Measurements from ENCODE around the gene ATP8A2.

The ATP8A2 gene

DNA sequence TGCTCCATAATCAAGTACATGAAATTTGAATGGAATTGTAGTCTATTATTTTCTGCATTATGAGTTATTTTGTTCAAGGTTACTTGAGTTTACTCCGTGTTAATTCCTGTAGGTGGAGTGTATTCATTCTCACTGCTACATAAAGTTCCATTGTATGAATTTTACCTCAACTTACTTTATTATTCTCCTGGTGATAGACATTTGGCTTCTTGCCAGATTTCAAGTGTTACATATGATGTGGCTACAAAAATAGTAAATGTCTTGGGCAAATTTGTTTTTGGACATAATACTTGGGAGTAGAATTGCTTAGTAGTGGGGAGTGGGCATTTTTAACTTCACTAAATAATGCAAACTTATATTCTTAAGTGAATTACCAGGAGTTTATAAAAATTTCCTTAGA lies 351.1 kb downstream of the ATP8A2 start:
- DNase-seq (ENCODE audit: low spot score) = no peak
- TF ChIP-seq, protein P1, sequence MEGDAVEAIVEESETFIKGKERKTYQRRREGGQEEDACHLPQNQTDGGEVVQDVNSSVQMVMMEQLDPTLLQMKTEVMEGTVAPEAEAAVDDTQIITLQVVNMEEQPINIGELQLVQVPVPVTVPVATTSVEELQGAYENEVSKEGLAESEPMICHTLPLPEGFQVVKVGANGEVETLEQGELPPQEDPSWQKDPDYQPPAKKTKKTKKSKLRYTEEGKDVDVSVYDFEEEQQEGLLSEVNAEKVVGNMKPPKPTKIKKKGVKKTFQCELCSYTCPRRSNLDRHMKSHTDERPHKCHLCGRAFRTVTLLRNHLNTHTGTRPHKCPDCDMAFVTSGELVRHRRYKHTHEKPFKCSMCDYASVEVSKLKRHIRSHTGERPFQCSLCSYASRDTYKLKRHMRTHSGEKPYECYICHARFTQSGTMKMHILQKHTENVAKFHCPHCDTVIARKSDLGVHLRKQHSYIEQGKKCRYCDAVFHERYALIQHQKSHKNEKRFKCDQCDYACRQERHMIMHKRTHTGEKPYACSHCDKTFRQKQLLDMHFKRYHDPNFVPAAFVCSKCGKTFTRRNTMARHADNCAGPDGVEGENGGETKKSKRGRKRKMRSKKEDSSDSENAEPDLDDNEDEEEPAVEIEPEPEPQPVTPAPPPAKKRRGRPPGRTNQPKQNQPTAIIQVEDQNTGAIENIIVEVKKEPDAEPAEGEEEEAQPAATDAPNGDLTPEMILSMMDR (IDR thresholded peaks at IDR 0.05; ENCODE audit: borderline replicate concordance, control extremely low read depth, extremely low read depth, insufficient read depth, missing control alignments) = no peak
- in situ Hi-C loops (cut with MboI; ENCODE audit: low sequenced_read_pairs, unreplicated experiment) = no loop called here

DNA sequence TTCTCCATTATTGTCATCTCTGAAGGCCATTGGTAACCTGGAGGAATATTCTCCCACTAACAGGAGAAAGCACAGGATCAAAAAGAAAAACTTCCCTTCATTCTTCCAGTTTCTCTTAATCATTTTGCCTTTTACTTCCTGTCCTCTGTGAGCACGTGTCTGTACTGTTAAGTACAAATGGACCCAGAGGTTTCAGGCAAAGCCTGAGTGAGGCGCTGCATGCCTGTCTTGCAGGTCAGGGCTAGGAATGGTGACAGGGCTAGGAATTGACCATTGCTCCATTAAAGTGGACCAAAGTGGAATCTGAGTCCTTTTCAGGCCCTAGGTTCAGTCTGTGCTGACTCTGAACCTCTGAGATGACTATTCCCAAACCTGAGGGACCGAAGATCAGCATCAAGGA lies 353.3 kb downstream of the ATP8A2 start:
- in situ Hi-C loops (cut with MboI; ENCODE audit: low sequenced_read_pairs, unreplicated experiment) = no loop called here
- TF ChIP-seq, protein P1 (IDR thresholded peaks at IDR 0.05; ENCODE audit: borderline replicate concordance, control extremely low read depth, extremely low read depth, insufficient read depth, missing control alignments) = no peak
- DNase-seq (ENCODE audit: low spot score) = no peak

DNA sequence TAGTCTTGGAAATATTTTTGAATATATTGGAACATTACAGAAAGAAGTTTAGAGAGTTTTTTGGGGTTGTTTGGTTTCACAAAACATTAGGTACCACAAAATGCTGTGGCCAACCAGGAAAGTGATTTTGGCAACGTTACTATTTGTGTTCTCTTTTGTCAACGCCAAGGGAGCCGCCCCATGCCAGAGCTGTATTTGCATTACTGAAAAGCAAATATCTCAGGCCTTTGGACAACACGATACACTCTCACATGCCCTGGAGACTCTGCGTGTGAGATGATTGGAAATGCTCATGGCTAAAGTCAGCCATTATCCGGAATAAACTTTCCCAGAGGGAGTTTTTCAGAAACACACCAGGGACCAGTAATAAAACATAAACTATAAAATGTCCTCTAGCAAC lies 355.5 kb downstream of the ATP8A2 start:
- in situ Hi-C loops (cut with MboI; ENCODE audit: low sequenced_read_pairs, unreplicated experiment) = no loop called here
- no peak for DNase-seq (ENCODE audit: low spot score)
- TF ChIP-seq, protein P1 (IDR thresholded peaks at IDR 0.05; ENCODE audit: borderline replicate concordance, control extremely low read depth, extremely low read depth, insufficient read depth, missing control alignments) = no peak

DNA sequence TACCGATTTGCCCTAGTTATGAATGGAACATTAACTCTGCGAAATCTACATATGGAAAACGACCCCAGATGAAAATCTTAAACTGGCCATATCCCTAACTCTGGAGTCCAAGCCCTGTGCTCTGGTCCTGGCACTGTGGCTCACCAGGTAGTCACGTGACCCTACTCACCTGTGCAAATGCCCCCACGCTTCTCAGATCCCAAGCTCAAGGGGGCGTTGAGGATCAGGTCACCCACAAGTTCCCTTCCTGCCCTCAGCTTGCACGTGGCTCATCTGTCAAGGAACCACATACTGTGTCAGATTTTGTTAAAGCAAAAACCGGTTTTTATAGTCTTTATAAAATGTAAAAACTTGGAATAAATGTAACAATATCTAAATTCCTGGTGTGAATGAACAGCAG lies 356.0 kb downstream of the ATP8A2 start:
- TF ChIP-seq, protein P1 (IDR thresholded peaks at IDR 0.05; ENCODE audit: borderline replicate concordance, control extremely low read depth, extremely low read depth, insufficient read depth, missing control alignments) = no peak
- in situ Hi-C loops (cut with MboI; ENCODE audit: low sequenced_read_pairs, unreplicated experiment) = no loop called here
- DNase-seq (ENCODE audit: low spot score) = no peak

DNA sequence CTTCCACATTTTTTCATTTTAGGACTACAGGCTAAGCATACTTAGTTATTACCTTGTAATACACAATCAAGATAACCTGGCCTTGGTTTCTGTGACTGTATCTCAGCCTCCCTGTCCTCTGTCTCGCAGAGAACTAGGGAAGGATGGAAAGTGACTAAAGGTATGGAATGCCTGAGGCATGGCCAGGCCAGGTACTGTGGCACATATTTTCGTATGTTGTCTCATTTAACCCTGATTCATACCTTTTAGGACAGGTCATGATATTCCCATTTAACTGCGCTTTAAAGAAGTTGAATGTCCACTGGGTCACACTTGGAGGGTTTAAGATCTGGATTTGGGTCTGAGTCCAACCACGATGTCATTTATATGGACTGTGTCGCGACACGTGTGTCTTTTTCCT lies 357.4 kb downstream of the ATP8A2 start:
- in situ Hi-C loops (cut with MboI; ENCODE audit: low sequenced_read_pairs, unreplicated experiment) = no loop called here
- DNase-seq (ENCODE audit: low spot score) = no peak
- TF ChIP-seq, protein P1 (IDR thresholded peaks at IDR 0.05; ENCODE audit: borderline replicate concordance, control extremely low read depth, extremely low read depth, insufficient read depth, missing control alignments) = no peak

DNA sequence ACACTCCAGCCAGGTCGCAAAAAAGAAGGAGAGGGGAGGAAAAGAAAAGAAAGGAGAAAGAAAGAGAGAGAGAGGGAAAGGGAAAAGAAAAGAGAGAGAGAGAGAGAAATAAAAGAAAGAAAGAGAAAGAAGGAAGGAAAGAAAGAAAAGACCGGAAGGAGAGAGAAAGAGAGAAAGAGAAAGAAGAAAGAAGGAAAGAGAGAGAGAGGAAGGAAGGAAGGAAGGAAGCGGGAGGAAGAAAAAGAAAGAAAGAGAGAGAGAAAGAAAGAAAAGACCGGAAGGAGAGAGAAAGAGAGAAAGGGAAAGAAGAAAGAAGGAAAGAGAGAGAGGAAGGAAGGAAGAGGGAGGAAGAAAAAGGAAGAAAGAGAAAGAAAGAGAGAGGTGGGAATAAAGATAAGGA lies 359.3 kb downstream of the ATP8A2 start:
- DNase-seq (ENCODE audit: low spot score) = no peak
- in situ Hi-C loops (cut with MboI; ENCODE audit: low sequenced_read_pairs, unreplicated experiment) = no loop called here
- TF ChIP-seq, protein P1 (IDR thresholded peaks at IDR 0.05; ENCODE audit: borderline replicate concordance, control extremely low read depth, extremely low read depth, insufficient read depth, missing control alignments) = no peak

DNA sequence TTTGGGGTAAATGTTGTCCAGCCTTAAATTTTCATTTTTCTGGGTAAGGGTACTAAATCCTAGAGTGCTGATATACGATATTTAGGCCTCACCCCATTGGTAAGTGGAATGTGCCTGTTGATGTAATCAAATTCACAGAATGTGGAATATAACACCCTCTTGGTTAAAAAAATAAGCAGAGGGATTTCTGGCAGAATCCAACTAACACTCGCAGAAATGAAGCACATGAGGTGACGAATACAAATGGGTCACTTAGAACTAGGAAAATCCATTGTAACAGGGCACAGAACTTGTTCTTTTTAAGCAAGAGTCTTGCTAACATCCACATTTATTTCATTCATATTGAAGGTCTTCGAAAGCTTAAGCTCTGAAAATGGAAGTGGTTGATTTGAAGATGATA lies 359.8 kb downstream of the ATP8A2 start:
- DNase-seq (ENCODE audit: low spot score) = no peak
- in situ Hi-C loops (cut with MboI; ENCODE audit: low sequenced_read_pairs, unreplicated experiment) = no loop called here
- TF ChIP-seq, protein P1 (IDR thresholded peaks at IDR 0.05; ENCODE audit: borderline replicate concordance, control extremely low read depth, extremely low read depth, insufficient read depth, missing control alignments) = no peak
